ENCODE data around the gene KCNQ1. TPM values are rescaled to one million over a fixed set of nuclear protein-coding genes. Genes with fewer than 3 reads are reported as not detected.

Gene KCNQ1
- total RNA-seq, 4 donors from 2014 or later, result 0.81 to 2.2 (median 1.6) TPM

DNA sequence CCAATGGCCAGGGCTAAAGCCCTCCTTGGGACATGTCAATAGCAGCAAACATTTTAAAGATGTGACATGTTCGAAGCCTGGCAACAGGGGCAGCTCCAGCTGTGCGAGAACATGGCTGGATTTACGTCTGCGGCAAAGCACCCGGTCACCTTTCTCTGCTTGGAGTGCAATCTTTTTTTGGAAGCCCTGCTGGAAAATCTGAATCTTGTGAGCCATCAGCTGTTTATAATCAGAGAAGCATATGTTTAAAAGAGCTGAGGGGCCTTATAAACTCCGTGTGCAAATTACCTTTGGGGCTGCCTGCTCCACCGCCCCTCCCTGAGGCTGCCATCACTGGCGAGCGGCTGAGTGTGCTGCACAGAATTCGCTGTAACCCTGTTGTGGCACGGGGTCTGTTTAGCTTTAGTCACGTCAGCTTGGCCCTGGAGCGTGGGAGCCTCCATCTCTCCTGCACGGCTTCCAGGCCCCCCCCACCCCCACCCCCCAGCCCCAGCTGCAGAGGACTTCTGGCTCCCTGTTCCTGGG, 264.0 kb downstream of the KCNQ1 start:
- no peak for DNase-seq (ENCODE audit: low spot score in 2 of 2)
- no peak overlapping the region for H3K4me3 ChIP-seq (ENCODE audit: low read depth, poor library complexity, severe bottlenecking)
- intact Hi-C loops (cut with DNase I; ENCODE audit: low total_unique reads), result no loop called here
- WGBS, 2 donors, result 33 to 37% methylated on average over 14 of the region's 14 CpGs
- TF ChIP-seq, protein P1, sequence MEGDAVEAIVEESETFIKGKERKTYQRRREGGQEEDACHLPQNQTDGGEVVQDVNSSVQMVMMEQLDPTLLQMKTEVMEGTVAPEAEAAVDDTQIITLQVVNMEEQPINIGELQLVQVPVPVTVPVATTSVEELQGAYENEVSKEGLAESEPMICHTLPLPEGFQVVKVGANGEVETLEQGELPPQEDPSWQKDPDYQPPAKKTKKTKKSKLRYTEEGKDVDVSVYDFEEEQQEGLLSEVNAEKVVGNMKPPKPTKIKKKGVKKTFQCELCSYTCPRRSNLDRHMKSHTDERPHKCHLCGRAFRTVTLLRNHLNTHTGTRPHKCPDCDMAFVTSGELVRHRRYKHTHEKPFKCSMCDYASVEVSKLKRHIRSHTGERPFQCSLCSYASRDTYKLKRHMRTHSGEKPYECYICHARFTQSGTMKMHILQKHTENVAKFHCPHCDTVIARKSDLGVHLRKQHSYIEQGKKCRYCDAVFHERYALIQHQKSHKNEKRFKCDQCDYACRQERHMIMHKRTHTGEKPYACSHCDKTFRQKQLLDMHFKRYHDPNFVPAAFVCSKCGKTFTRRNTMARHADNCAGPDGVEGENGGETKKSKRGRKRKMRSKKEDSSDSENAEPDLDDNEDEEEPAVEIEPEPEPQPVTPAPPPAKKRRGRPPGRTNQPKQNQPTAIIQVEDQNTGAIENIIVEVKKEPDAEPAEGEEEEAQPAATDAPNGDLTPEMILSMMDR (IDR thresholded peaks at IDR 0.05), result no peak
- TF ChIP-seq POLR2A (IDR thresholded peaks at IDR 0.05), result no peak

DNA sequence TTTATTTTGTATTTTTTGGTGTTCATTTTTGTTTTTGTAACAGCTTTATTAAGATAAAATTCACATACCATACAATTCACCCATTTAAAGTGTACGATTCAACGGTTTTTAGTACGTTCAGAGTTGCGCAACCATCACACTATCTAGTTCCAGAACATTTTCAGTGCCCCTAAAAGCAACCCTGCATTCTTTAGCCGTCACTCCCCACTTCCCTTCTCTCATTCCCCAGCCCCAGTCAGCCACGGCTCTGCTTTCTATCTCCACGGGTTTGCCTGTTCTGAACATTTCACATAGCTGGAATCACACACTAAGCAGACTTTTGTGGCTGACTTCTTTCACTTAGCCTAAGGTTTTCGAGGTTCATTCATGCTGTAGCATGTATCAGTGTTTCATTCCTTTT, 264.6 kb downstream of the KCNQ1 start:
- no peak for DNase-seq (ENCODE audit: low spot score in 2 of 2)

GRCh38 chr11:2711161-2711560, 266.4 kb downstream of the KCNQ1 start:
- TF ChIP-seq, protein P1 (IDR thresholded peaks at IDR 0.05), result no peak
- no peak for TF ChIP-seq POLR2A (IDR thresholded peaks at IDR 0.05)
- H3K4me3 ChIP-seq (ENCODE audit: low read depth, poor library complexity, severe bottlenecking), result no peak overlapping the region
- intact Hi-C loops (cut with DNase I; ENCODE audit: low total_unique reads), result no loop called here
- WGBS, 2 donors, result 93 to 94% methylated on average over 6 of the region's 6 CpGs
- DNase-seq (ENCODE audit: low spot score in 2 of 2), result no peak

More for the DNA sequence above, 264.6 kb downstream of the KCNQ1 start:
- intact Hi-C loops (cut with DNase I; ENCODE audit: low total_unique reads), result no loop called here
- 51 to 54% methylated on average over 8 of the region's 8 CpGs for WGBS, 2 donors
- TF ChIP-seq, protein P1 (IDR thresholded peaks at IDR 0.05), result no peak
- no peak for TF ChIP-seq POLR2A (IDR thresholded peaks at IDR 0.05)
- no peak overlapping the region for H3K4me3 ChIP-seq (ENCODE audit: low read depth, poor library complexity, severe bottlenecking)

DNA sequence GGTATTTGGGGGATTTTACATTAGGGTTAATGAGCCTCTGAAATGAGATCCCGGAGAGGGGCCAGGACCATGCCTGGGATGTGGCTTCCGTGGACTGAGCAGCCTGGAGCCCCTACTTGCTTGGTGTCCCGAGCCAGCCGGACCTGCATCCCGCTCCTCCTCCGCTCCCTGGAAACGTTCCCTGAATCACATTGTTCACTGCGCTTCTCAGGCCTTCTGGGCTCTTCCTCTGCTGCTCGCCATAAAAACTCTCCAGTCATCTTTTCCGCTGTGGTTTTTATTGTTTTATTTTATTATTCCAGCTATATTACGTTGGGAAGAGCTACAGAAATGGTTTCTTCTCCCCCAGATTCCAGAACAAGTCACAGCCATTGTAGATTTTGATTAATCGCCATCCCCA, 268.3 kb downstream of the KCNQ1 start:
- intact Hi-C loops (cut with DNase I; ENCODE audit: low total_unique reads), result no loop called here
- H3K4me3 ChIP-seq (ENCODE audit: low read depth, poor library complexity, severe bottlenecking), result no peak overlapping the region
- WGBS, 2 donors, result 63 to 89% methylated on average over 12 of the region's 12 CpGs
- TF ChIP-seq, protein P1 (IDR thresholded peaks at IDR 0.05), result no peak
- no peak for TF ChIP-seq POLR2A (IDR thresholded peaks at IDR 0.05)
- DNase-seq (ENCODE audit: low spot score in 2 of 2), result no peak

DNA sequence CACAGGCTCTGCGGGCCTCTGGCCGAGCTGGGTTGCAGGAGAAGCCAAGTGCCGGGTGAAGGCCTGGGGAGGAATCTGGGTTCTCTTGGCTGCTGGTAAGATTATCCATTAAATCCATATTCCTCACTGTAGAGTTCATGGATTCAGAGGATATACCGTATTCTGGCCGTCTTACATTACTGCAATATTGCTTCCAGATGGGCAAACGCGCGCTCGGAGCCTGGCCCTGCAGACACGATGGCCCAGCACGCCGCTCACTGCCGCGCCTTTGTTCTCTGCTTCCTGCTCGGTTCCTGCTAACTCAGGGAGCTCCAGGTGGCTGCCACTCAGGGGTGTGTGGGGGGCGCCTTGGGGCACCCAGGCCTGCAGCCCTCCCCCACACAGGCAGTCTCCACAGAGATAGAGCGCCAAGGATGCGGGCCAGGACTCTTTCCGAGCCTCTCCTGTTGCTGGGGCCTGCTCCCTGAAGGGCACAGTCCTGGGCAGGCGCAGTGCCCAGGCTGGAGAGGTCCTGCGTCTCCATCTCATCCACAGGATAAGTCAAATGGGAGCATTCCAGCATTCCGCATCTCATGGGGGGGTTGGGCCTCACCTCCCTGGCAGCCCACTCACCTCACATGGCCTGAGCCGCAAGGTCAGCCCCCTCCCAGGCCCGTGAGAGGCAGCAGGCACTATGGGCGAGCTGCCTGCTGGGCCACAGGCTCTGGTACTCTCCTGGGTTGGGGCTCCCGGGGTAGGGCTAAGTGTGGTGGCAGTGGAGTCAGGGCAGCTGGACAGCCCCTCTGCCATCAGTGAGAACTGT, 269.1 kb downstream of the KCNQ1 start:
- DNase-seq (ENCODE audit: low spot score in 2 of 2), result no peak
- 85 to 86% methylated on average over 20 to 21 of the region's 26 CpGs for WGBS, 2 donors
- no peak overlapping the region for H3K4me3 ChIP-seq (ENCODE audit: low read depth, poor library complexity, severe bottlenecking)
- no peak for TF ChIP-seq POLR2A (IDR thresholded peaks at IDR 0.05)
- TF ChIP-seq, protein P1 (IDR thresholded peaks at IDR 0.05), result no peak
- intact Hi-C loops (cut with DNase I; ENCODE audit: low total_unique reads), result no loop called here

All from lower leg skin (tissue), 4 donors.